Mucosa of rectum (tissue), 2 donors: ENCODE measurements around the gene ARSI.

ENCODE experiments used
- H3K27ac ChIP-seq, 2 donors: one replicate each; pipeline ENCODE4 v1.7.0; 2013; ENCODE audit warnings: inconsistent platforms in 2 of 2, low read depth in 2 of 2, low read length in 2 of 2
- H3K27me3 ChIP-seq, 2 donors: one replicate each; pipeline ENCODE4 v1.7.0; 2013; ENCODE audit warnings: low read length in 2 of 2; ENCODE audit not compliant: control insufficient read depth in 2 of 2, insufficient read depth in 2 of 2
- H3K36me3 ChIP-seq, 2 donors: one replicate each; pipeline ENCODE4 v1.7.0; 2013; ENCODE audit warnings: low read length in 2 of 2; ENCODE audit not compliant: control insufficient read depth in 2 of 2, insufficient read depth in 2 of 2
- H3K4me1 ChIP-seq, 2 donors: one replicate each; pipeline ENCODE4 v1.7.0; 2013; ENCODE audit warnings: low read length in 2 of 2, mild to moderate bottlenecking in 1 of 2; ENCODE audit not compliant: control insufficient read depth in 2 of 2, insufficient read depth in 2 of 2
- H3K4me3 ChIP-seq, 2 donors: one replicate each; pipeline ENCODE4 v1.7.0; 2013; ENCODE audit warnings: low read length in 2 of 2
- H3K9ac ChIP-seq, 2 donors: one replicate each; pipeline ENCODE4 v1.7.0; 2013; ENCODE audit warnings: low read length in 2 of 2, low read depth in 1 of 2, mild to moderate bottlenecking in 1 of 2
- H3K9me3 ChIP-seq, 2 donors: one replicate each; pipeline ENCODE4 v1.7.0; 2013; ENCODE audit warnings: low read length in 2 of 2; ENCODE audit not compliant: control insufficient read depth in 2 of 2
- donor health status: healthy.
- donor health status: Normal muscosa, but diverticular disease.

ARSI gene

GRCh38 chr5:150318613-150319483, 16.1 kb upstream of the ARSI start:
- no peak overlapping the region for H3K4me3 ChIP-seq
- H3K27me3 ChIP-seq, result no peaks in the 10 kb centered on the region
- H3K9me3 ChIP-seq, result no peaks in the 10 kb centered on the region
- no peaks in the 10 kb centered on the region for H3K4me1 ChIP-seq
- H3K27ac ChIP-seq, result no peak overlapping the region
- H3K9ac ChIP-seq, result no peak overlapping the region
- no peaks in the 10 kb centered on the region for H3K36me3 ChIP-seq

GRCh38 chr5:150317048-150318003, 14.6 kb upstream of the ARSI start:
- Histone ChIP-seq H3K36me3 (no peaks in the 10 kb centered on the region), H3K27me3 (no peaks in the 10 kb centered on the region), H3K27ac (no peak overlapping the region), H3K9me3 (no peaks in the 10 kb centered on the region), H3K4me1 (no peaks in the 10 kb centered on the region), H3K4me3 (no peak overlapping the region), H3K9ac (no peak overlapping the region)

- Histone ChIP-seq H3K4me3 (no peak overlapping the region), H3K4me1 (no peaks in the 10 kb centered on the region), H3K36me3 (no peaks in the 10 kb centered on the region), H3K27ac (no peak overlapping the region), H3K9me3 (no peaks in the 10 kb centered on the region), H3K9ac (no peak overlapping the region), H3K27me3 (no peaks in the 10 kb centered on the region)
These were observed 13.6 kb upstream of the ARSI start for GRCh38 chr5:150316320-150316719.

GRCh38 chr5:150315245-150315644, 12.5 kb upstream of the ARSI start:
- no peaks in the 10 kb centered on the region for H3K36me3 ChIP-seq
- H3K27me3 ChIP-seq, result no peaks in the 10 kb centered on the region
- H3K27ac ChIP-seq, result no peak overlapping the region
- no peak overlapping the region for H3K9ac ChIP-seq
- no peak overlapping the region for H3K4me3 ChIP-seq
- H3K9me3 ChIP-seq, result no peaks in the 10 kb centered on the region
- no peaks in the 10 kb centered on the region for H3K4me1 ChIP-seq

DNA sequence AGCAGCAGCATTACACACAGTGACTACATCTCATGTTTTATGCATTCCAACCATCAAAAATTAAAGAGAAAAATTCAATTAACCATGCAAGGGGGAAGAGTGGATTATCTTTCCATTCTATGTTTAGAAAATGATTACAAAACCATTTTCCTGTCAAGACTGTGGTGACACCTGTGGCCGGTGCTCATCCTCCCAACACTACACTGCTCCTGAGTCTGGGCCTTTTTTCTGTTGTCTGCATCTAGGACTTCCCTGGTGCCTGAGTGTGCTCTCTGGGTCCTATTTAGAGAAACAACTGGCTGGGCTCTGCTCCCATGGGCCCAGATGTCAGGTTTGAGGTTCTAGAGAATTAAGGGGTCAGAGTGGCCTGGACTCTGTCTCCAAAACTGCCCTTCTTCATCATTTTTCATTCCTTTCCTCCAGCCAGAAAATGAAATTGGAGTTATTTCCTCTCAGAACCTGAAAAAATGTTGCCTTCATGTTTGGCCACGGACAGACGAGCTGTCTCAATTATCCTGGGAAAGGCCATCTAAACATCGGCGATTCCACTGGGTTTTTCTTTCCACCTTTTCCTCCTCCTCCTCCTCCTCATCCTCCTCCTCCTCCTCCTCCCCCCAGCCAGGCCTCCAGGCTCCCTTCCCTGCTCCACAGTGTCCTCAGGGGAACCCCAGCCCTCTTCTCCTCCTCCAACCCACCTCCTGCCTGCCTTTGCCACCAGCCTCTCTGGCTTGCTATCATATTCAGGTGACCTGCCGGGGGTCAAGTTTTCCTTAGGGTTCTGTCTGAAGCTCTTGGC, 11.4 kb upstream of the ARSI start:
- Histone ChIP-seq H3K4me1 (no peaks in the 10 kb centered on the region), H3K27ac (no peak overlapping the region), H3K36me3 (no peaks in the 10 kb centered on the region), H3K27me3 (no peaks in the 10 kb centered on the region), H3K4me3 (no peak overlapping the region), H3K9ac (no peak overlapping the region), H3K9me3 (no peaks in the 10 kb centered on the region)

- no peak overlapping the region for H3K4me3 ChIP-seq
These were observed 10.8 kb upstream of the ARSI start for GRCh38 chr5:150313501-150313900.

DNA sequence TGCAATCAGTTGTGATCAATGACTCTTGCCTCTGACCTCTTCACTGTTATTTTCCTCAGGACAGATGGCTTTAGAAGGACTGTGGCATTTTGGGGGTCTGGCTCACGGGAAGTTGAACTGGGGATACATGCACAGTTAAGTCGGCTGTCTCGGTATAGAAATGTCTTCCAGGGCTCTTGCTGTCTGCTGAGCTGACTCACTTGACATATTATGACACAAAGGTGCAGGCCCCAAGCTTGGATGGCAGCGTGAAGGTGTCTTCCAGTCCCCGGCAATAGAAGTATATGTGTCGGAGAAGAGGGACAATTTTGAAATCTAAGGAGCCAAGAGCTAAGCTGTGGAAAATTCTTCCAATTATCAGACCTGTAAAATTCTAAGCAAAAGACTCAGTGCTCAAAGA, 9.8 kb upstream of the ARSI start:
- Histone ChIP-seq H3K27me3 (no peaks in the 10 kb centered on the region), H3K9ac (no peak overlapping the region), H3K27ac (no peak overlapping the region), H3K4me1 (no peaks in the 10 kb centered on the region), H3K4me3 (no peak overlapping the region), H3K9me3 (no peaks in the 10 kb centered on the region), H3K36me3 (no peaks in the 10 kb centered on the region)

More at GRCh38 chr5:150313501-150313900, 10.8 kb upstream of the ARSI start:
- Histone ChIP-seq H3K9me3 (no peaks in the 10 kb centered on the region), H3K27me3 (no peaks in the 10 kb centered on the region), H3K9ac (no peak overlapping the region), H3K27ac (no peak overlapping the region), H3K4me1 (no peaks in the 10 kb centered on the region), H3K36me3 (no peaks in the 10 kb centered on the region)

GRCh38 chr5:150311015-150311692, 8.4 kb upstream of the ARSI start:
- Histone ChIP-seq H3K4me1 (no peaks in the 10 kb centered on the region), H3K9ac (no peak overlapping the region), H3K36me3 (no peaks in the 10 kb centered on the region), H3K9me3 (no peaks in the 10 kb centered on the region), H3K27me3 (no peaks in the 10 kb centered on the region), H3K27ac (no peak overlapping the region), H3K4me3 (no peak overlapping the region)

GRCh38 chr5:150310246-150310645, 7.5 kb upstream of the ARSI start:
- no peaks in the 10 kb centered on the region for H3K9me3 ChIP-seq
- no peaks in the 10 kb centered on the region for H3K27me3 ChIP-seq
- no peak overlapping the region for H3K27ac ChIP-seq
- no peaks in the 10 kb centered on the region for H3K36me3 ChIP-seq
- no peak overlapping the region for H3K4me3 ChIP-seq
- no peaks in the 10 kb centered on the region for H3K4me1 ChIP-seq
- H3K9ac ChIP-seq, result no peak overlapping the region
